Measurements from ENCODE around the gene SPINT3.

DNA sequence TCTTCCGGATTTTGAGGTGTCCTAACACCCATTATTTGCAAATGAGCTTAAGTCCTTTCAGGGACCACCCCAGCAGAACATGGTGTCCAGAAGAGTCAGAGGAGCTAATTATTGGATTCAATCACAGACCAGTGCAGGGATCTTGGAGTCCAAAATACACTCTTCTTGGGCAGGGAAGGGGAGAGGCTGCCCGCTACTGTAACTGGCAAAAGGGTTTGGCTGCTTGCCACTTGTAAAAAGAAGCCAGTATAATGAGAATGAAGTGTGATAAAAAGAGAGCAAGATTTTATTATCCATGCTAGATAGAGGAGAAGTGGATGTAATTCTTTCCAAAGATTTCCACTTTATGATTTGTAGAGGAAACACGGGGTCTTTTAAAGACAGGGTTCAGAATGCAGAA, 19.3 kb downstream of the SPINT3 start:
- TF ChIP-seq, protein P1, sequence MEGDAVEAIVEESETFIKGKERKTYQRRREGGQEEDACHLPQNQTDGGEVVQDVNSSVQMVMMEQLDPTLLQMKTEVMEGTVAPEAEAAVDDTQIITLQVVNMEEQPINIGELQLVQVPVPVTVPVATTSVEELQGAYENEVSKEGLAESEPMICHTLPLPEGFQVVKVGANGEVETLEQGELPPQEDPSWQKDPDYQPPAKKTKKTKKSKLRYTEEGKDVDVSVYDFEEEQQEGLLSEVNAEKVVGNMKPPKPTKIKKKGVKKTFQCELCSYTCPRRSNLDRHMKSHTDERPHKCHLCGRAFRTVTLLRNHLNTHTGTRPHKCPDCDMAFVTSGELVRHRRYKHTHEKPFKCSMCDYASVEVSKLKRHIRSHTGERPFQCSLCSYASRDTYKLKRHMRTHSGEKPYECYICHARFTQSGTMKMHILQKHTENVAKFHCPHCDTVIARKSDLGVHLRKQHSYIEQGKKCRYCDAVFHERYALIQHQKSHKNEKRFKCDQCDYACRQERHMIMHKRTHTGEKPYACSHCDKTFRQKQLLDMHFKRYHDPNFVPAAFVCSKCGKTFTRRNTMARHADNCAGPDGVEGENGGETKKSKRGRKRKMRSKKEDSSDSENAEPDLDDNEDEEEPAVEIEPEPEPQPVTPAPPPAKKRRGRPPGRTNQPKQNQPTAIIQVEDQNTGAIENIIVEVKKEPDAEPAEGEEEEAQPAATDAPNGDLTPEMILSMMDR (IDR thresholded peaks at IDR 0.05), result no peak
- TF ChIP-seq ZFX (IDR thresholded peaks at IDR 0.05; ENCODE audit: borderline replicate concordance), result no peak
